DND-41 (cell line): Measurements from ENCODE around the gene MUC16.

Source experiments
- ATAC-seq: fragments of 200-7000 bp; cut with Tn5 transposase; 3 replicates; pipeline ENCODE4 v1.9.1; 2021; ENCODE audit warnings: low read depth; ENCODE audit not compliant: insufficient read depth
- DNase-seq: peaks from one replicate; pipeline ENCODE4 v3.0.0-alpha.2; 2020
- H2AFZ ChIP-seq: 2 replicates; pipeline ENCODE4 v1.6.0; 2012; ENCODE audit warnings: low read depth, low read length
- H3K27ac ChIP-seq: 2 replicates; pipeline ENCODE4 v1.5.1; 2012; ENCODE audit warnings: low read length, inconsistent platforms
- H3K27me3 ChIP-seq: fragments of 200-600 bp; sonication (generic); 2 replicates; pipeline ENCODE4 v1.6.0; 2012; ENCODE audit warnings: low read length, mild to moderate bottlenecking, inconsistent platforms; ENCODE audit not compliant: insufficient read depth, poor library complexity
- H3K36me3 ChIP-seq: 2 replicates; pipeline ENCODE4 v1.5.1; 2012; ENCODE audit warnings: low read length, inconsistent platforms; ENCODE audit not compliant: insufficient read depth
- H3K4me1 ChIP-seq: 2 replicates; pipeline ENCODE4 v1.5.1; 2012; ENCODE audit warnings: mild to moderate bottlenecking, low read length; ENCODE audit not compliant: insufficient read depth
- H3K4me2 ChIP-seq: 2 replicates; pipeline ENCODE4 v1.6.0; 2012; ENCODE audit warnings: mild to moderate bottlenecking, moderate library complexity, low read length, inconsistent platforms; ENCODE audit not compliant: insufficient read depth
- H3K4me3 ChIP-seq, 2 experiments: fragments of 200-600 bp in 1 of 2; shearing (Covaris generic) in 1 of 2; 2 replicates each; pipeline ENCODE4 v1.5.1; 2012 to 2016; ENCODE audit warnings: inconsistent platforms in 2 of 2, low read length in 2 of 2, mild to moderate bottlenecking in 2 of 2, low read depth in 1 of 2, moderate library complexity in 1 of 2
- H3K79me2 ChIP-seq: 2 replicates; pipeline ENCODE4 v1.6.0; 2012; ENCODE audit warnings: low read length, inconsistent platforms; ENCODE audit not compliant: insufficient read depth
- H3K9ac ChIP-seq: 2 replicates; pipeline ENCODE4 v1.6.0; 2012; ENCODE audit warnings: low read depth, mild to moderate bottlenecking, inconsistent platforms, low read length, moderate library complexity
- H3K9me3 ChIP-seq: 2 replicates; pipeline ENCODE4 v1.5.1; 2012; ENCODE audit warnings: low read length, moderate library complexity, mild to moderate bottlenecking, inconsistent platforms; ENCODE audit not compliant: insufficient read depth, severe bottlenecking
- H4K20me1 ChIP-seq: 2 replicates; pipeline ENCODE4 v1.6.0; 2012; ENCODE audit warnings: low read length; ENCODE audit not compliant: insufficient read depth
- CTCF ChIP-seq: IDR thresholded peaks from 2 replicates; pipeline ENCODE4 v1.5.1; 2012; ENCODE audit warnings: borderline replicate concordance, low read length, moderate library complexity, mild to moderate bottlenecking; ENCODE audit not compliant: poor library complexity, severe bottlenecking; ENCODE audit errors: extremely low read depth
- EZH2 ChIP-seq: IDR thresholded peaks from 3 replicates; pipeline ENCODE4 v1.6.1; 2012; ENCODE audit warnings: borderline replicate concordance, low read depth, mild to moderate bottlenecking, moderate library complexity, low read length, inconsistent platforms; ENCODE audit not compliant: severe bottlenecking

Gene MUC16

GRCh38 chr19:9032136-9032631, 22.0 kb upstream of the MUC16 start:
- no peak overlapping the region for H3K4me3 ChIP-seq

GRCh38 chr19:9018163-9018875, 8.1 kb upstream of the MUC16 start:
- Histone ChIP-seq H3K4me2 (no peak overlapping the region), H2AFZ (no peak overlapping the region), H3K79me2 (no peaks in the 10 kb centered on the region), H3K27me3 (no peaks in the 10 kb centered on the region), H3K27ac (no peak overlapping the region), H3K9me3 (no peaks in the 10 kb centered on the region), H3K36me3 (no peaks in the 10 kb centered on the region), H3K4me3 (no peak overlapping the region), H3K4me1 (no peaks in the 10 kb centered on the region), H4K20me1 (no peaks in the 10 kb centered on the region), H3K9ac (no peak overlapping the region)
- TF ChIP-seq EZH2 (no peak), CTCF (no peak)
- no peak for ATAC-seq
- DNase-seq, result no peak

More at GRCh38 chr19:9032136-9032631, 22.0 kb upstream of the MUC16 start:
- H3K4me1 ChIP-seq, result no peaks in the 10 kb centered on the region
- H3K9me3 ChIP-seq, result no peaks in the 10 kb centered on the region
- H3K79me2 ChIP-seq, result no peaks in the 10 kb centered on the region
- H3K36me3 ChIP-seq, result no peaks in the 10 kb centered on the region
- H2AFZ ChIP-seq, result no peak overlapping the region
- TF ChIP-seq CTCF (no peak), EZH2 (no peak)
- no peak overlapping the region for H3K4me2 ChIP-seq
- no peak overlapping the region for H3K9ac ChIP-seq
- H3K27ac ChIP-seq, result no peak overlapping the region
- no peaks in the 10 kb centered on the region for H3K27me3 ChIP-seq
- no peak for ATAC-seq
- no peaks in the 10 kb centered on the region for H4K20me1 ChIP-seq
- DNase-seq, result no peak

DNA sequence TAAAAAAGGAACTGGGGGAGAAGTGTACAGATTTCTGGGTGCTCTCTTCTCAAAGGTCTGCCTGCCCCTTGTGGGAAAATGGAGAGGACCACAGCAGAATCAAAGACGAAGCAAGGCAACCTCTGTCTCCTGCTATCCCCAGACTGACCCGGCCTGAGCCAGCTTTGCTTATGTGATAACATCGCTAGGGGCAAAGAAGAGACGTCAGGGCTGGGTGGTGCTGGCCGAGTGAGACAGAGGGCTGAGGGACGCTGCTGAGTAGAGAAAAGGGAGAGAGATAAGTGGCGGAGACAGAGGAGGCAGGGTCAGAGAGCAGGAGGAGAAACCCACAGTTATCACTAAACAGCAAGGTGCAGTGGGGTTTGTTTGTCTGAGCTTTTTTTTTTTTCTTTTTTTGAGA, 4.6 kb upstream of the MUC16 start:
- no peaks in the 10 kb centered on the region for H3K9me3 ChIP-seq
- H3K79me2 ChIP-seq, result no peaks in the 10 kb centered on the region
- no peak overlapping the region for H3K4me2 ChIP-seq
- H3K27ac ChIP-seq, result no peak overlapping the region
- no peaks in the 10 kb centered on the region for H3K27me3 ChIP-seq
- no peak overlapping the region for H3K9ac ChIP-seq
- H3K4me3 ChIP-seq, result no peak overlapping the region
- no peaks in the 10 kb centered on the region for H3K36me3 ChIP-seq
- H3K4me1 ChIP-seq, result no peaks in the 10 kb centered on the region
- H4K20me1 ChIP-seq, result no peaks in the 10 kb centered on the region; the same call in 1 of the 2 replicates
- DNase-seq (no peak), ATAC-seq (no peak)
- H2AFZ ChIP-seq, result no peak overlapping the region
- TF ChIP-seq EZH2 (no peak), CTCF (no peak)
